Measurements from ENCODE around the gene DTHD1.

Gene DTHD1

GRCh38 chr4:36269533-36270173 is 11.8 kb upstream of the DTHD1 start:
- DNase-seq: no peak

- DNase-seq: no peak
Observed at GRCh38 chr4:36273276-36273675, 8.1 kb upstream of the DTHD1 start.

- no peak for DNase-seq
Observed at GRCh38 chr4:36274158-36274557, 7.3 kb upstream of the DTHD1 start.

GRCh38 chr4:36277533-36277932 is 3.9 kb upstream of the DTHD1 start:
- DNase-seq: no peak

GRCh38 chr4:36278789-36279188 is 2.6 kb upstream of the DTHD1 start:
- DNase-seq: no peak

GRCh38 chr4:36280555-36280954 is 861 bp upstream of the DTHD1 start:
- no peak for DNase-seq

GRCh38 chr4:36282503-36283030 is 1.2 kb downstream of the DTHD1 start:
- DNase-seq: no peak

- DNase-seq: no peak
Observed at GRCh38 chr4:36283912-36284465, 2.6 kb downstream of the DTHD1 start.

- DNase-seq: no peak
Observed at GRCh38 chr4:36285784-36286480, 4.5 kb downstream of the DTHD1 start.

GRCh38 chr4:36286481-36286871 is 5.1 kb downstream of the DTHD1 start:
- DNase-seq: no peak

- DNase-seq: no peak
Observed at GRCh38 chr4:36288731-36289426, 7.5 kb downstream of the DTHD1 start.

GRCh38 chr4:36290641-36291040 is 9.2 kb downstream of the DTHD1 start:
- DNase-seq: no peak

GRCh38 chr4:36292556-36293188 is 11.3 kb downstream of the DTHD1 start:
- DNase-seq: no peak

- no peak for DNase-seq
Observed at GRCh38 chr4:36301127-36301526, 19.7 kb downstream of the DTHD1 start.

GRCh38 chr4:36303426-36304137 is 22.2 kb downstream of the DTHD1 start:
- no peak for DNase-seq

- no peak for DNase-seq
Observed at GRCh38 chr4:36304138-36304681, 22.8 kb downstream of the DTHD1 start.

- DNase-seq: no peak
Observed at GRCh38 chr4:36308150-36308549, 26.7 kb downstream of the DTHD1 start.

- DNase-seq: no peak
Observed at GRCh38 chr4:36310216-36310615, 28.8 kb downstream of the DTHD1 start.

- no peak for DNase-seq
Observed at GRCh38 chr4:36310793-36311192, 29.4 kb downstream of the DTHD1 start.

GRCh38 chr4:36312511-36312910 is 31.1 kb downstream of the DTHD1 start:
- no peak for DNase-seq

- DNase-seq: no peak
Observed at GRCh38 chr4:36313301-36313700, 31.9 kb downstream of the DTHD1 start.

GRCh38 chr4:36313703-36314102 is 32.3 kb downstream of the DTHD1 start:
- DNase-seq: no peak
